Mesothelial cell of epicardium (in vitro differentiated cells): ENCODE results near the gene MAGI2. TPM values are rescaled to one million over a fixed set of nuclear protein-coding genes. Genes with fewer than 3 reads are reported as not detected.

ENCODE experiments used
- DNase-seq, 2 experiments: peaks; one replicate each; pipeline ENCODE4 v3.0.0; 2021; ENCODE audit warnings: low spot score in 2 of 2; ENCODE audit not compliant: unreplicated experiment in 2 of 2
- H3K27ac Mint-ChIP-seq: 2 replicates; pipeline ENCODE4 v1.8.0; 2021; ENCODE audit warnings: mixed read lengths
- H3K27me3 Mint-ChIP-seq: 2 replicates; pipeline ENCODE4 v1.8.0; 2021; ENCODE audit warnings: low read depth, mixed read lengths
- H3K36me3 Mint-ChIP-seq: 2 replicates; pipeline ENCODE4 v1.8.0; 2021; ENCODE audit warnings: mixed read lengths
- H3K4me1 Mint-ChIP-seq: 2 replicates; pipeline ENCODE4 v1.8.0; 2021; ENCODE audit warnings: mixed read lengths
- H3K4me3 Mint-ChIP-seq: 2 replicates; pipeline ENCODE4 v1.8.0; 2021; ENCODE audit warnings: mild to moderate bottlenecking, moderate library complexity, mixed read lengths
- H3K9me3 Mint-ChIP-seq: 2 replicates; pipeline ENCODE4 v1.8.0; 2021; ENCODE audit warnings: mixed read lengths
- total RNA-seq: library from RNA; stranded (reverse); gene quantifications from 3 replicates; pipeline ENCODE4 v1.2.1, GENCODE V29; 2021
- TF ChIP-seq, protein P1 (sequence below): fragments of 200-600 bp; sonication (generic); IDR thresholded peaks from one replicate; pipeline ENCODE4 v1.5.0; 2021; ENCODE audit warnings: antibody characterized with exemption; ENCODE audit not compliant: unreplicated experiment

MAGI2 gene
- total RNA-seq, 1 donor from 2014 or later: 38.4 TPM

DNA sequence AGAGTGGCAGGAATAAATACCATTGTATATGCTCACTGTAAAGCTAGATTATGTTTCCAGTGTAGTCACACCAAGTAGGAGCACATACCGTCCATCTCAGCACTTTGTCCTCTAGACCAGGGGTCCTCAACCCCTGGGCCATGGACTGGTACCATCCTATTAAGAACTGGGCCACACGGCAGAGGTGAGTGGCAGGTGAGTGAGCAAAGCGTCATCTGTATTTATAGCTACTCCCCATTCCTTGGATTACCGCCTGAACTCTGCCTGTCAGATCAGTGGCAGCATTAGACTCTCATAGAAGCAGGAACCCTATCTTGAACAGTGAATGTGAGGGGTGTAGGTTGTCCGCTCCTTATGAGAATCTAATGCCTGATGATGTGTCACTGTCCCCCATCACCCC is 735.3 kb downstream of the MAGI2 start:
- TF ChIP-seq, protein P1, sequence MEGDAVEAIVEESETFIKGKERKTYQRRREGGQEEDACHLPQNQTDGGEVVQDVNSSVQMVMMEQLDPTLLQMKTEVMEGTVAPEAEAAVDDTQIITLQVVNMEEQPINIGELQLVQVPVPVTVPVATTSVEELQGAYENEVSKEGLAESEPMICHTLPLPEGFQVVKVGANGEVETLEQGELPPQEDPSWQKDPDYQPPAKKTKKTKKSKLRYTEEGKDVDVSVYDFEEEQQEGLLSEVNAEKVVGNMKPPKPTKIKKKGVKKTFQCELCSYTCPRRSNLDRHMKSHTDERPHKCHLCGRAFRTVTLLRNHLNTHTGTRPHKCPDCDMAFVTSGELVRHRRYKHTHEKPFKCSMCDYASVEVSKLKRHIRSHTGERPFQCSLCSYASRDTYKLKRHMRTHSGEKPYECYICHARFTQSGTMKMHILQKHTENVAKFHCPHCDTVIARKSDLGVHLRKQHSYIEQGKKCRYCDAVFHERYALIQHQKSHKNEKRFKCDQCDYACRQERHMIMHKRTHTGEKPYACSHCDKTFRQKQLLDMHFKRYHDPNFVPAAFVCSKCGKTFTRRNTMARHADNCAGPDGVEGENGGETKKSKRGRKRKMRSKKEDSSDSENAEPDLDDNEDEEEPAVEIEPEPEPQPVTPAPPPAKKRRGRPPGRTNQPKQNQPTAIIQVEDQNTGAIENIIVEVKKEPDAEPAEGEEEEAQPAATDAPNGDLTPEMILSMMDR: no peak
- H3K36me3 Mint-ChIP-seq: no peaks in the 10 kb centered on the region
- no peaks in the 10 kb centered on the region for H3K27me3 Mint-ChIP-seq
- no peak overlapping the region for H3K27ac Mint-ChIP-seq
- no peak for DNase-seq
- peaks cover 10% of the 10 kb centered on the region for H3K4me1 Mint-ChIP-seq
- H3K9me3 Mint-ChIP-seq: peaks cover under 1% of the 10 kb centered on the region
- H3K4me3 Mint-ChIP-seq: no peak overlapping the region

DNA sequence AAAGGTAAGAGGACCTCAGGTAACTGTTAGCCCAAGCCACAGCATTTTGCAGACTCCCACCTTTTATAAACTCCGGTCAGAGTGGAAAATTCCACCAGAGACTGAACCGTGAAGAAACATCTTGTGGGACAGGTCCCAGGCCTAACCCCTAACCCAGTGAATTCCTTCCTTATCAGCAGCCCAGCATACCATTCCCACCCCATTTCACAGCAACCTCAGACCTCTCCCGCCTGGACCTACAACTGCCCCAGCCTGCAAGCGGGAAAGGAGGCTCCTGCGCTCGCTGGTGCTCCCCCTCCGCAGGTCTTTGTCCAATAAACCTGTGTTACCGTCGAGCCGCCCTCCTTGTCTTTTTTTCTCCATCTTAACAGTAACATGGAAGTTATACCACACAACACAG is 736.6 kb downstream of the MAGI2 start:
- Mint-ChIP-seq H3K27me3 (no peaks in the 10 kb centered on the region), H3K4me1 (peaks cover 10% of the 10 kb centered on the region), H3K4me3 (no peak overlapping the region), H3K36me3 (no peaks in the 10 kb centered on the region), H3K27ac (peak overlapping the region; percentile 15), H3K9me3 (no peaks in the 10 kb centered on the region)
- TF ChIP-seq, protein P1: no peak
- no peak for DNase-seq

DNA sequence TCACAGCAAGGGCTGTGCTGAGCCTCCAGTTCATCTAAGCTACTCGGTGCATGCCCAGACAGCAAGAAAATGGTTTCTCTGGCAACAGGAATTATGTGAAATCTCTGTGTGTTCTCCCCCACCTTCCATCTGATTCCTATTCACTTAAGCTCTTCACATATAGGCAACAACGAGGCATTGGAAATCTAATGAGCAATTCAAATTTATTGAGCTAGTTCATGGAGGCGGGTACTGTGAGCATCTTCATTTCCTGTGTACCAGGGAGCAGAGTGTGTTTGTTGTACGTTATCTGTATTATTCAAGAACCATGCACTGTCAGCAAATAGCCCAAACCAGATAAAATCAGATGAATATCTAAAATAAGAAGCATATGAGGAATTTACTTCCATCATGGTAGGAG is 739.1 kb downstream of the MAGI2 start:
- DNase-seq: no peak
- Mint-ChIP-seq H3K27me3 (no peaks in the 10 kb centered on the region), H3K27ac (peak overlapping the region; percentile 3), H3K4me1 (peaks cover 10% of the 10 kb centered on the region), H3K4me3 (no peak overlapping the region), H3K36me3 (no peaks in the 10 kb centered on the region), H3K9me3 (no peaks in the 10 kb centered on the region)
- TF ChIP-seq, protein P1: no peak

DNA sequence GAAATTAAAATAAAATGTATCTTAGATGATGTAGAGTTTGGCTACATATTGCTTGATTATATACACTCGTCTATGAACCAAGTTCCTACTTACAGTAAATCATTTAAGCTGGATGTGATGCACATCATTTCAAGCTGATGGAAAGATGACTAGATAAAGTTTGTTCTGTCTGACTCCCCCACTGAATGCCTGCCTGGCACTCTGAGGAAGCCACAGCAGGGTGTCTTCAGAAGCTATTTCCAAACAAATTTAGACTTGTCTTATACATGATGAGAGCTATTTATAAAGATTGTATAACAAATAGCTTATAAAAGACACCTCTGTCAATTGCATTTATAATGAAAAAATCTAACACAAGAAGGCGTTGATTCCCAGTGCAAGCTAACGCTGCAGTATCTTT is 741.4 kb downstream of the MAGI2 start:
- Mint-ChIP-seq H3K27ac (no peak overlapping the region), H3K9me3 (no peaks in the 10 kb centered on the region), H3K36me3 (no peaks in the 10 kb centered on the region), H3K4me1 (peaks cover 9% of the 10 kb centered on the region), H3K27me3 (no peaks in the 10 kb centered on the region), H3K4me3 (no peak overlapping the region)
- TF ChIP-seq, protein P1: no peak
- no peak for DNase-seq

DNA sequence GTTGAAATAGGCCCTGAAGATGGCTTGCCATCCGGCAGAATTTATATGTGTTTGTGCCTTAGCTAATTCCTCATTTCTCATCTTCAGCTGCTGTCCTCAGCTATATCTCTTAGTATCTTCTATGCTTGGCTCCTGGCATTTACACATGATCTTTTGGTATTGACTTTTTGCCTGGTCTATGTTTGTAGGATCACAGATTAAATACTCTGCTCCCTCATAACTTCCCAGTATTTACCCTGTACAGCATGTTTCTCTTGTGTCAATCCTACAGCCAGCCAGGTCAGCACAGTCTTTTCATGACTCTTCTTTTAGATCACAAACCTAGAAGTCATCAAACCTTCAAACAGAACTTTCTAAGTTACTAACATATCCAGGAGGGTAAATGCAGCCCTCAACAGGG is 743.8 kb downstream of the MAGI2 start:
- H3K27ac Mint-ChIP-seq: no peak overlapping the region
- H3K4me3 Mint-ChIP-seq: no peak overlapping the region
- TF ChIP-seq, protein P1: no peak
- H3K4me1 Mint-ChIP-seq: peaks cover 3% of the 10 kb centered on the region
- no peaks in the 10 kb centered on the region for H3K27me3 Mint-ChIP-seq
- H3K36me3 Mint-ChIP-seq: no peaks in the 10 kb centered on the region
- DNase-seq: no peak
- no peaks in the 10 kb centered on the region for H3K9me3 Mint-ChIP-seq

DNA sequence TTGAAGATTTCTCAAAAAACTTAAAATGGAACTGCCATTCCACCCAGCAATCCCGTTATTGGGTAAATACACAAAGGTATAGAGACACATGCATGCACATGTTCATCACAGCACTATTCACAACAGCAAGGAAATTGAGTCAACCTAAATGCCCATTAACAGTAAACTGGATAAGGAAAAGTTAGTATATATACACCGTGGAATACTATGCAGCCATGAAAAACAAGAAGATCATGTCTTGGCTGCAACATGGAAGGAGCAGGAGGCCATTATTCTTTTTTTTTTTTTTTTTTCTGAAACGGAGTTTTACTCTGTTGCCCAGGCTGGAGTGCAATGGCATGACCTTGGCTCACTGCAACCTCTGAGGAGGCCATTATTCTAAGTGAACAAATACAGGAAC is 749.0 kb downstream of the MAGI2 start:
- H3K4me1 Mint-ChIP-seq: peaks cover 4% of the 10 kb centered on the region
- H3K4me3 Mint-ChIP-seq: no peak overlapping the region
- H3K27ac Mint-ChIP-seq: no peak overlapping the region
- peaks cover 3% of the 10 kb centered on the region for H3K36me3 Mint-ChIP-seq
- DNase-seq: no peak
- H3K9me3 Mint-ChIP-seq: peaks cover 11% of the 10 kb centered on the region
- H3K27me3 Mint-ChIP-seq: no peaks in the 10 kb centered on the region
- TF ChIP-seq, protein P1: no peak
